NCI-H1930 (cell line): Measurements from ENCODE around the gene CFLAR.
"Not testable (repeated sequence)": the region's sequence is repeated elsewhere in the genome, so short reads cannot be mapped to it uniquely, and the experiment has no call there.

Experiments
- DNase-seq, 2 experiments: peaks; one replicate each; lab custom pipeline; 2025; lab: John Stamatoyannopoulos, UW

The CFLAR gene

GRCh38 chr2:201149064-201149820, 33.3 kb downstream of the CFLAR start:
- no peak for DNase-seq

DNA sequence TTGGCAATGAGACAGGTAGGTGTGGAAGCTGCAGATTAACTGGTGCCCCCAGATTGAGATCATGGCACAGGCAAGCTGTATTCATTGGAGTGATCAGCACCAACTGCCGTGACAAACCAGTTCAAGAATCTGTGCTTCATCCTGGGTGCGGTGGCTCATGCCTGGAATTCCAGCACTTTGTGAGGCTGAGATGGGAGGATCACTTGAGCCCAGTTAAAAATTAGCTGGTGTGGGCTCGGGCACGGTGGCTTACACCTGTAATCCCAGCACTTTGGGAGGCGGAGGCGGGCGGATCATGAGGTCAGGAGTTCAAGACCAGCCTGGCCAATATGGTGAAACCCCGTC, 33.8 kb downstream of the CFLAR start:
- DNase-seq: not testable (repeated sequence)

DNA sequence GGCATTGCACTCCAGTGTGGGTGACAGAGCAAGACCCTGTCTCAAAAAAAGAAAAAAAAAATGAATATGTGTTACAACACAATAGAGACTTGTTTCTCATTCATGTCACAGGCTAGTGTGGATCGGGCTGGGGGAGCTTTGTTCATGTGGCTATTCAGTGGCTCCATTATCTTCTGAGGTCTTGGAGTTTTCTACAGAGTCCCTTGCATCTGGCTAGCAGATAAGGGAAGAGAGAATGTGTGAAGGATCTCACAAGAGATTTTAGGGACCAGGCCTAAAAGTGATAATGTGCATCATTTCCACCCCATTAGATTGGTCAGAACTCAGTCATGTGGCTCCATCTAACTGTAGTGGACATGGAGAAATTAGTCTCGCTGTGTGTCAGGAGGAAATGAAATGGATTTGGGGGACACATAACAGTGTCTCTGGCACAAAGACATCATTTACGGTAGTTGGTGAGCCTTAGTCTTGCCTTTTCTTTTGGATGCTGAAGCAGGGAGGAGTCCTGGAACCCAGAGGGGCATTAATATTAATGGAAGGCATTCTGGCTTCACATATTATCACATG, 34.6 kb downstream of the CFLAR start:
- DNase-seq: no peak

DNA sequence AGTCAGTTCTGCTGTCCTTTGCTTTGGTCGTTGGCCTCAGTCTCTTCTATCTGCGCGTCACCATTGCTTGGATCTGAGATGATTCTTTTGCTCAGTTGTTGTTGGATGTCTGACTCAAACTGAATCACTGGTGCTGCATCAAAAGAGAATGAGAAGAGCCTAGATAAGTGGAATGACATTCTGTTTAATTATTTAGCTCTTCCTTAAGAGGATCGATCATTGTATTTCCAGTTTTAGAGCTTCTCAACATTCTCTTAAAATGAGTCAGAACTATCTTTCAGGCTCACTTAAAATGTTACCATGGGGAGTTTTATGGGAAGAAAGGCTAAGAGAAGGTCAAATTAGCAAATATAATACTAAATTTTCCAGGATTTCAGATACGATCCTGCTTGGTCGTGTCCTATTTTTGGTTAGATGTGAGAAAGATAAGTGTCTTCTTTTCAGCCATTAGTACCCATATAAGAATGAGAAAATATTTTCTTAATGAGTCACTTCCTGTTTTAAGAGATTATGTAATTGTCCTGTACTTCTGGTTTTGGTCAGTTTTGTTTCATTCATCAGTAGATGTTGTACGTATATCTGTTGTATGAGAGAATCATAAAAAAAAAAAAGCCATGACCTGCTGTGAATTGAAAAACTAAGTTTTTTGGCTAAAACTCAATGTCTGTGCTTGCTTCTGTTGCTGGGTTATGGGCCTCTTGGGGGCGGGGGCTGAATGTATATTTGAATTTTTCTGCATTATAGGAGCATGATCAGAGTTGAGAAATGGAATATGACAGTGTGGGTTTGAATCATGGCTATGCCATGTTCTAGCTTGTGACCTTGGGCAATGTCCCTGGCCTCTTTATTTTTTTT, 35.4 kb downstream of the CFLAR start:
- DNase-seq: no peak

DNA sequence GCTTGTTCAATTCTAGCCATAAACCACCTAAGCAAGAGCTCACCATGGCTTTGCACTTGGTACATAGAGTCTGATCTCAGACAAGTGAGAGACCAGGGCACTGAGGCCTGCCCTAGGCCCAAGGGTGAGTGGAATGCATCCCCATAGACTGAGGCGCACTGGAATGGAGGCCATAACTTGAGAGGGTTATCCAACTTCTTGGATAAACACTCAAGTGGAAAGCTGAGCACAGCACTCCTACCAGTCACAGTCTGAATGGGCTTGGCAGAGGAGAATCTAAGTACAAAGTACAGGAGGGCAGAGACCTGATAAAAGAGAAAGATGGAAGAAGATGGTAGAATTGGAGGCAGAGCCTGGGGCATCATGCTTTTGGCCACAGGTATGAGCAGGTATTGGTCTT, 36.6 kb downstream of the CFLAR start:
- no peak for DNase-seq

GRCh38 chr2:201152999-201153815, 37.2 kb downstream of the CFLAR start:
- no peak for DNase-seq

- no peak for DNase-seq
These were observed 38.8 kb downstream of the CFLAR start for GRCh38 chr2:201154615-201155399.

- DNase-seq: no peak
These were observed 40.1 kb downstream of the CFLAR start for GRCh38 chr2:201156036-201156435.

GRCh38 chr2:201156640-201157039, 40.7 kb downstream of the CFLAR start:
- DNase-seq: no peak

DNA sequence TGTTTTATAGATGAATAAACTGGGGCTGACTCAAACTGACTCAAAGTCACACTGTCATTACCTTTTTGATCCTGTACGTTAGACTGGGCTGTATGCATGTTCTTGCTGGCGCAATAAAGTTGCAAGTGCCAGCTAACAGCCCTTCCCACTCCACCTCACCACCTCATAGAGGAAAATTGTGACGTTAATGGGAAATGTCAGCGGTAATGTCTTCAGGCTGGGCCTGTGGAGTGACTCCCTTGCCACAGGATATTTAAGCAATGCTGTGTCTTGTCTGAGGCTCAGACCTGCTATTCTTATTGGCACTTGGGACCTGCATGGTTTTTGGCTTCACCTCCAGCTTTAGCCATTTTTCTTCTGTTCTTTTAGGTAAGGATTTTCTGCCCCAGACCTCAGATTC, 41.7 kb downstream of the CFLAR start:
- DNase-seq: no peak

DNA sequence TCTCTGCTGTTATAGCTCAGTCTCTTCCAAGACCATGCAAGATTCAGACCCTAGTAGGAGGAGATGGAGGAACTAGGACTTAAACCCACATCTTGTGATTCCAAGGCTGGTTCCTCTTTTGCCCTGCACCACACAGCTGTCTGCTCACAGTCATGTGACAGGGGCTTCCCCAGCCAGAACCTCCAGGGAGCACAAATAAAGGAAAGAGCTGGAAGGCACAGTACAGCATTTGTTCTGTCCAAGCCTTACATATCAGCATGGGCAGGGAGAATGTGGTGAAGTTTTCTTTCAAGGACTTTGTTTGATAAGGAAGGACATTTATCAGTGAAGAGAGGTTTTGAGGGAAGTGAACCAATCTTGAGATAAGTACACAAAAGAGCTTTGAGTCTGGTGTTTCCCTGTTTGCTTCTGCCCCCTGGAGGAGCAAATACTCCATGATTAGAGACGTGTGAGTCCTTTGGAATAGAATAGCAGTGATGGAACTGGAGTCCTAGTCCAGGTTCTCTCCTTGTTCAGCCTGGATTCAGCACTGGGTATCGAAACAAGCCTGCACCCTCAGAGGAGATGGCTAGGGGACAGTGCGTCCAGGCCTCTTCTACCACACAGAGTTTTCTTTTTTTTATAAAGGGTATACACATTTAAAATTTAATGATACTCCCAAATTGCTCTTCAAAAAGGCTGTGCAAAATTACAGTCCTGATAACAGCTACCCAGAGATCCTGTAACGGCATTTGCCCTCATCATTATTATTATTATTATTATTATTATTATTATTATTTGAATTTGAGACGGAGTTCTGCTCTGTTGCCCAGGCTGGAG, 42.4 kb downstream of the CFLAR start:
- peak; percentile 17 to 41 for DNase-seq

GRCh38 chr2:201164166-201164565, 48.2 kb downstream of the CFLAR start:
- DNase-seq: no peak

- DNase-seq: no peak
These were observed 51.6 kb downstream of the CFLAR start for GRCh38 chr2:201167546-201167945.

GRCh38 chr2:201168496-201168895, 52.5 kb downstream of the CFLAR start:
- DNase-seq: not testable (repeated sequence)

DNA sequence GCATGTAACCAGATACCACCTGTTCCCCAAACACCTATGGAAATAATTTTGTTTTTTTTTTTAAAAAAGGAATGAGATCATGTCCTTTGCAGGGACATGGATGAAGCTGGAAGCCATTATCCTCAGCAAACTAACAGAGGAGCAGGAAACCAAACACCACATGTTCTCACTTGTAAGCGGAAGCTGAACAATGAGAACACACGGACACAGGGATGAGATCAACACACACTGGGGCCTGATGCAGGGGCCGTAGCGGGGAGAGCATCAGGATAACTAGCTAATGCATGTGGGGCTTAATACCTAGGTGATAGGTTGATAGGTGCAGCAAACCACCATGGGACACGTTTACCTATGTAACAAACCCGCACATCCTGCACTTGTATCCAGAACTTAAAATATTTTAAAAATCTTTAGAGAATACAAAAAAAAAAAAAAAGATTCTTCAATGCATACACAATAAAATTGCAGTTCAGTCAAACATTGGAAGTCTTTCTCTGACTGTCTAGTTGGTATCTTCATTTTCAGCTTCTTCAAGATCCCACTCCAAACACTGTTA, 55.4 kb downstream of the CFLAR start:
- no peak for DNase-seq

DNA sequence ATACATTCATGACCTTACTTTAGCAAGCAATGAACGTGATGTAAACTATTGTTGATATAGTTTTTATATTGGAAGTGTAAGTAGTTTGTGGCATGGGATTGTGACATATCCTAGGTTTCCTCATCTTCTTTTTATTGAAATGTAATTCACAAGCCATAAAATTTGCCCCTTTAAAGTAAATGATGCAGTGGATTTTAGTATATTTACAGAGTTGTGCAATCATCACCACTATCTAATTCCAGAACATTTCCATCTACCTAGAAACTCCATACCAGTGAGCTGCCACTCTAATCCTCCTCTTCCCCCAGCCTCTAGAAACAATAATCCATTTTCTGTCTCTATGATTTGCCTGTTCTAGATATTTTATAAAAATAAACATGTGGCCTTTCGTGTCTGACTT, 56.3 kb downstream of the CFLAR start:
- DNase-seq: no peak

- DNase-seq: no peak
These were observed 58.7 kb downstream of the CFLAR start for GRCh38 chr2:201174687-201175086.

DNA sequence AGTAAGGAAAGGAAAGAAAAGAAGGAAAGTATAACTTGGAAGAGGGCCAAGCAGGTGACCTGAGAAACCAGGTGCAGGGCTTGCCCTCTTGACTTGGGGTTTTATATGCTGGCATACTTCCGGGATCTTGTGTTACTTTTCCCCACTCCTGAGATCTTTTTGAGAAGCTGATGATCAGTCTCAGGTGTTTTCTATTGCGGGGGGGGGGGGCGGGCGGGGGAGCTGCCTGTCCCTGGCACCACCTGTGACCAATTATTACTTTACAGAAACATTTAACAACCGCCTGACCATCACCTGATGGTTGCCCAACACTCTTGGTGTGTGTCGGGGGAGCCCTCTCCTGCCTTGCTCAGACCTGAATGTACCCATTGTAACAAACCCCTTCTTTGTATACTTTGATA, 60.1 kb downstream of the CFLAR start:
- DNase-seq: no peak

DNA sequence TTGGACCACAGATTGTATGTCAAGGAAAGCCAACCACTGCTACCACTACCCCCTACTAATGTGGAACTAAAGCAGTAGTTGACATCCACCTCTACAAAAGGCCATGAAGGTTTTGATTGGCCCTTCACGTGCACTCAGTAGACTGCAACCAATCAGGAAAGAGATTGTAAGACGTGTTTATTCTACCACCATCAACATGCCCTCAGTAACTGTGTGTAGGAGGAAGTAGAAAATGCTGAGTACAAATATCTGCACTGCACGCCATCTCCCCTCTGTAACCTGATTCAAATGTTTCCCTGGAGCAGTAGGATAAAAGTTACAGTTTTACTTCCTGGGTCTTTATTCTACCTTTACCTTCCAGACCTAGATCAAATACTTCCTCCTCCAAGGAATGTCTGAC, 64.0 kb downstream of the CFLAR start:
- no peak for DNase-seq

DNA sequence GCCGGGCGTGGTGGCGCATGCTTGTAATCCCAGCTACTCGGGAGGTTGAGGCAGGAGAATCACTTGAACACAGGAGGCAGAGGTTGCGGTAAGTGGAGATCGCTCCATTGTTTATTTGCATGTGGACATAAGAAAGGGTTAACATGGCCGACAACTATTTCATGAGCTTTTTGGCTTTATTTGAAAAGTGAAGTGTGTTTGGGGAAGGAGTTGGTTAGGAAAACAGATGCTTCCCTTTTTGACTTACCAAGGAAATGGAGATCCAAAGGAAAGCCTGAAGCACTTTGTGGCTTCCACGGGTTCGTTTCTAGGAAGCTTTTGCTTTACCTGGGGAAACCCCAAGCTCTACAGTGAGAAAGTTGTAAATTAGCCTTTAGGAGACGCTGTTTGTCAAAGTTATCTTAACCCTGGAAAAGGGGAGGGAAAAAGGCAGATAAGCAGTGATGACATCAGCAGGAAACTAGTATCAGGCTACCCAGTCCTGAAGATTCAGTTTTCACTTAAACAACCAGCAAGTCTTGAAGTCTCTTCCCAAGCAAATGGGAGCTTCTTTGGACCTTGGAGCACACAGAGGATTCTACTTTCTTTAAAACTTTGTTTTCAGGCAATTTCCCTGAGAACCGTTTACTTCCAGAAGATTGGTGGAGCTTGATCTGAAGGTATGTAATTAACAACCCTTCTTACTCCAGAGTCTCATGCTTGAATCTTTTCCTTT, 66.8 kb downstream of the CFLAR start, which contains the start of gene CASP10:
CASP10 (plus strand) TSS at position 492 of the 715 bp plus-strand sequence. CDS start 2,637 bp downstream, outside the sequence.
- no peak for DNase-seq
